NCI-H345 treated with DMSO at 0.1 percent for 48 hours (cell line): ENCODE measurements around the gene PLEKHM2.

ENCODE experiments used
- DNase-seq: peaks from one replicate; lab custom pipeline; 2025; ENCODE audit not compliant: unreplicated experiment; lab: John Stamatoyannopoulos, UW

PLEKHM2 gene

GRCh38 chr1:15674386-15675159, 9.5 kb upstream of the PLEKHM2 start:
- no peak for DNase-seq

GRCh38 chr1:15676010-15676409, 8.1 kb upstream of the PLEKHM2 start:
- no peak for DNase-seq

- DNase-seq, result no peak
Measured at GRCh38 chr1:15676688-15677661, 7.1 kb upstream of the PLEKHM2 start.

GRCh38 chr1:15678578-15678977, 5.5 kb upstream of the PLEKHM2 start:
- DNase-seq, result no peak

GRCh38 chr1:15680131-15680530, 4.0 kb upstream of the PLEKHM2 start:
- DNase-seq, result no peak

- DNase-seq, result no peak
Measured at GRCh38 chr1:15680561-15681348, 3.4 kb upstream of the PLEKHM2 start.

GRCh38 chr1:15681349-15682292, 2.5 kb upstream of the PLEKHM2 start:
- no peak for DNase-seq

GRCh38 chr1:15682936-15683341, 1.2 kb upstream of the PLEKHM2 start:
- no peak for DNase-seq

- DNase-seq, result no peak
Measured at GRCh38 chr1:15683345-15684039, 628 bp upstream of the PLEKHM2 start.

- DNase-seq, result no peak
Measured at GRCh38 chr1:15684468-15685291, 560 bp downstream of the PLEKHM2 start.

GRCh38 chr1:15685820-15686219, 1.7 kb downstream of the PLEKHM2 start:
- no peak for DNase-seq

- DNase-seq, result no peak
Measured at GRCh38 chr1:15687446-15687845, 3.3 kb downstream of the PLEKHM2 start.

- DNase-seq, result no peak
Measured at GRCh38 chr1:15690317-15690716, 6.2 kb downstream of the PLEKHM2 start.

- no peak for DNase-seq
Measured at GRCh38 chr1:15691434-15692032, 7.4 kb downstream of the PLEKHM2 start.

- no peak for DNase-seq
Measured at GRCh38 chr1:15692121-15692682, 8.1 kb downstream of the PLEKHM2 start.

- no peak for DNase-seq
Measured at GRCh38 chr1:15693371-15693770, 9.3 kb downstream of the PLEKHM2 start.

- no peak for DNase-seq
Measured at GRCh38 chr1:15696956-15697521, 12.9 kb downstream of the PLEKHM2 start.

- DNase-seq, result no peak
Measured at GRCh38 chr1:15698201-15698600, 14.1 kb downstream of the PLEKHM2 start.
